Suppressor macrophage treated with lipopolysaccharide for 4 hours (primary cell): Measurements from ENCODE around the gene CDC42EP3.
A peak's percentile ranks its signal among the peaks of the same experiment; 100 is the strongest.

Source experiments
- DNase-seq: peaks from one replicate; pipeline ENCODE4 v3.0.0-alpha.2; 2020

CDC42EP3 gene

GRCh38 chr2:37671009-37671815 is at the start of gene CDC42EP3:
CDC42EP3 (minus strand) TSS chr2:37671642; CDS start chr2:37646587, 25,055 bp downstream.
- DNase-seq, result peak; percentile 46

DNA sequence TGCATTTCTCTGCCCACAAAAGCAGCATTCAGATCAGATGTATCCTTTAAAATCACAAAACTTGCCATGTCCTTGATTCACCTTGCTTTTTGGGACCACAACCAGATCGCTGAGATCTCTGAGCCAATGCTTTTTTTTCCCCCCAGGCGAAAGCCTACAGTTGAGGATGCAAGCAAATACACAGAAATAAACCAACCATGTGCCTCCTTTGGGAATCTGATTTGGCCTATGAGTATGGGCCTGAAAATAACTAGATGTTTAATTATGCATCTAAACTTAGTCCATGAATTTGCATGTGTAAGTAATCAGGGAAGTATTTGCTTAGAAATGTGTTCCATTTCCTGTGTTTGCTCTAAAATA is 49.7 kb upstream of the CDC42EP3 start:
- DNase-seq, result no peak

- DNase-seq, result no peak
Observed at GRCh38 chr2:37720533-37721200, 49.2 kb upstream of the CDC42EP3 start.

GRCh38 chr2:37718515-37719161 is 47.2 kb upstream of the CDC42EP3 start:
- DNase-seq, result no peak

GRCh38 chr2:37713258-37713700 is 41.8 kb upstream of the CDC42EP3 start:
- peak; percentile 90 for DNase-seq

DNA sequence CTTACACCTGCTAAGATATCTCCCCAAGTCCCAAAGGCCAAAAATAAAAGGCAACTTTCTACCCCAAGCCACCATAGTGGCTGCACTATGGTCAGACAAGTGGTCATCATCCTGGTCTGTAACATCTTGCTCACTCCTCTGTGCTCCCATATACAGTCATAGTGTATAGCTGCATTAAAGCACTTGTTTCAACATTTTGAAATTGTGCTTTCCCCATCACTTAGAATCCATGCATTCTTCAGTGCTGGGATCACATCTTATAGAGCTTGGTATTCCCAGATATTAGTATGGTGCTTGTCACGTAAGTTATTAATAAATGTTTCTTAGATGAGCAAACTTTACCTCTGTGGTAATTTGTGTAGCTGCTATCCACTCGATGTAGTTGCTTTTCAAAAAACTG is 40.4 kb upstream of the CDC42EP3 start:
- DNase-seq, result no peak

GRCh38 chr2:37711308-37711731 is 39.9 kb upstream of the CDC42EP3 start:
- DNase-seq, result no peak

GRCh38 chr2:37709111-37709510 is 37.7 kb upstream of the CDC42EP3 start:
- no peak for DNase-seq

DNA sequence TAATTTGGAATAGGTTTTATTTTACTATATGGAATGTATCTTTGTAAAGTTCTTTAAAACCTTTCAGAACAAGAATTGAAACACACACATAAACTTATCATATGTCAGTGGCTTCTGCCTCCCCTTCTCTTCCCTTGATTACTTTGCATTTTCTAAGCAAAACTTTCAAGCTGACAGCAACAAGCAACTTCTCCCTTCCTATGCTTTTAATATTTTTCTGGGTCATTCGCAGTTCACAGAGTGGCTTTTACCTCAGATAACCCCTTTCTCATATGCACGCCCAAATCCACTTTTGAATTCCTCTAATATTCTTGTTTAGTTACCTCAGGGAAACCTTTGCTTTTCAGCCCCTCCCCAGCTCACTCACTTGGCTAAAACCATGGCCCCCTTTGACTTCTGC is 36.7 kb upstream of the CDC42EP3 start:
- DNase-seq, result peak; percentile 28

GRCh38 chr2:37707393-37707792 is 36.0 kb upstream of the CDC42EP3 start:
- no peak for DNase-seq

GRCh38 chr2:37706334-37707183 is 35.1 kb upstream of the CDC42EP3 start:
- DNase-seq, result peak; percentile 54

- no peak for DNase-seq
Observed at GRCh38 chr2:37705191-37705590, 33.7 kb upstream of the CDC42EP3 start.

DNA sequence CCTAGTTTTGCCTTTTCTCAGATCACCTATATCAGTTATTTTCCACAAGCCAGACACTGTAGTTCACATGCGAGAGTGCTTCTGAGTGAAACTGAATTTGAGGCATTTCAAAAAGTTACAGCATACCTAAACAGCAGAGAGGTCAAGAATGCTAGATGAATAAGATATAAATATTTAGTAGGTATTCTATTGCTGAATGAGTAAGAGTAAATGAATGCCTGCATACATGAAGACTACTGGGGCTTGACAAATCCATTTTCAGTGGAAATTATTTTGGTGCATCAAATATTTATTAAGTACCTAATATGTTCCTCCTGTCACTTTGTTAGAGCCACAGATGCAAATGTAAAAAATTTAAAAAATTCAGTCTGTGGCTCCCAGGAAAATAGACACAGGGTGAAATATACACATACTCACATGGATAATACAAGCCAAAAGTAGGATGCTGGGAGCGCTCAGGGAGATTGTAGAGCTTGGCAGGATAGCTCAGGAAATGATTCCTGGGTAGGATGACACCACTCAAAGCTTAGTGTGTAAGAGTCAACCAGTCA is 27.6 kb upstream of the CDC42EP3 start:
- no peak for DNase-seq

DNA sequence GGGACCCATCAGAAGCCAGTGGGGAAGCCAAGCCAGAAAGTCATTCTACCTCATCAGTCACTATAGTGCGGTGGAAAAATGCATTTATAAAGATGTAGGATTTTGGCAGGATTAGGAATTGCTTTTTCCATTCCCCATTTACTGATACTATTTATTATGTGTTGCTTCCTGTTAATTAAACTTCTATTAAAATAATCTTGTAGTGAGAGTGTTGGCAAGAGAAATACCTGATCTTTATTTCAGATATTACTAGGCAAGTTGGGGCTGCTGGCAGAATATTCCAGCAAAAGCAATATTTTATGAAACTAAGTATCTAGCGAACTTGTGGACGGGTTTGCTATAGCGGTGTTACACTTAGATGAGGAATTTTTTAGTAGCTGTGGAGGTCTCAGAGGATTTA is 23.9 kb upstream of the CDC42EP3 start:
- no peak for DNase-seq

DNA sequence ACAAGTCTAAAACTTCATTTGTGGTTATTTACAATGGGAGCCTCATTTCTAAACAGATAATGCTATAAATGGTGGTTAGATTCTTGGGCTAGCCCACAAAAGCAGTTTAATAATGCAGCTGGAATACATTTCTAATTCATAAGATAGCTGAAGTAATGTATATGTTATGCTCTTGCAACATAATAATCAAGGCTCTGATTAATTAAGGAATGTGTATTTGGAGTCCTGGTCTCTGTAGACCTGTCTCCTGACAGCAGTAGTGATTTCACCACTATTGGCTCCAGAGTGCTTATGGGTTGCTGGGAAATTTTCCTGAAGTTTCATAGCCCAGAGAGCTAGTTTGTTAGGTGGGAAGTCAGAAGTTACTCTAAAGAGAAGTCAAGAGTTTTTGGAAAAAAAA is 21.3 kb upstream of the CDC42EP3 start:
- DNase-seq, result no peak

GRCh38 chr2:37689751-37690150 is 18.3 kb upstream of the CDC42EP3 start:
- no peak for DNase-seq

DNA sequence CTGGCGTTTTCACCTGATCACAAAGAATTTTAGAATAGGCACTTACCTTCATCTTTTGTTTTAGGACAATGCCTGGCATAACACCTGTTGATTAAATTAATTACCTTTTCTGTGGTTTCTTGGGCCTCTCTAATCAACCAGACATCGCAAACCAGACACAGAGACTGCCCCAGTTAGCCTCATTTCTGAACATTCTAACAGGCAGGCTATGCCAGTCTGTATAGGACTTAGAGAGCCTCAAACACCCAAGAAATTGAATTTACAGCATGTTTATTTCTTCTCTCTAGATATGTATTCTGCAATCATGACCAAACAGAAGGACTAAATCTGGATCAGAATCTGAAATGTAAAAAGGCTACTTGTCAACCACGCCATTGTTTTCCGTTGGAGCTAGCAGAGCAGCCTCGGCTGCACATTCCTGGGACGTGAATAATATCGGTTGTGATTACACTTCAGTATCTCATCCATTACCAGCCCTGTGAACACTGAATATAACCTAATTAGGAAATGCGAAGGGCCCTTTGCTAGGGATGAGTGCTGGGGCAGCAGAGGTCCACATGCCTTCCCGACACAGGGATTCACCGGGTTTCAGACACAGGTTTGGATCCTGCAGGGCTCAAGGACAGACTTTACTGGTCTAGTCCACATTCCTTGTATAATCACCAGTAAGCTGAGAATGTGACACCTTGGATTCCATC is 17.5 kb upstream of the CDC42EP3 start:
- no peak for DNase-seq

- DNase-seq, result no peak
Observed at GRCh38 chr2:37686792-37687526, 15.5 kb upstream of the CDC42EP3 start.

DNA sequence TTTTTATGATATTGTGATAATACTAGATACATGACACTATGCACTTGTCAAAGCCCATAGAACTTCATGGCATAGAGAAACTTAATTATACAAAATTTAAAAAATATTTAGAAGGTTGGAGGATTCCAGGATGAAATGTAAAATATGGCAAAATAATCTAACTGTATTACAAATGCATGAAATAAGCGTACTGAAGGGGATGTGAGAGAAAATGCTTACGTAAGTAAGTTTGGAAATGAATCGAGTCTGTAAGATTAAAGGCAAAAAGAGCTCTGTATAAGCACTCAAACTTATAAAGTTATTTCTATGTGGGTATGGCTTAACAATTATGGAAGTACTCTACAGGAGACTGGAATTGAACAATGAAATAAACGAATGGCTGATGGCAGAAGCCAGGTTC is 13.4 kb upstream of the CDC42EP3 start:
- no peak for DNase-seq

DNA sequence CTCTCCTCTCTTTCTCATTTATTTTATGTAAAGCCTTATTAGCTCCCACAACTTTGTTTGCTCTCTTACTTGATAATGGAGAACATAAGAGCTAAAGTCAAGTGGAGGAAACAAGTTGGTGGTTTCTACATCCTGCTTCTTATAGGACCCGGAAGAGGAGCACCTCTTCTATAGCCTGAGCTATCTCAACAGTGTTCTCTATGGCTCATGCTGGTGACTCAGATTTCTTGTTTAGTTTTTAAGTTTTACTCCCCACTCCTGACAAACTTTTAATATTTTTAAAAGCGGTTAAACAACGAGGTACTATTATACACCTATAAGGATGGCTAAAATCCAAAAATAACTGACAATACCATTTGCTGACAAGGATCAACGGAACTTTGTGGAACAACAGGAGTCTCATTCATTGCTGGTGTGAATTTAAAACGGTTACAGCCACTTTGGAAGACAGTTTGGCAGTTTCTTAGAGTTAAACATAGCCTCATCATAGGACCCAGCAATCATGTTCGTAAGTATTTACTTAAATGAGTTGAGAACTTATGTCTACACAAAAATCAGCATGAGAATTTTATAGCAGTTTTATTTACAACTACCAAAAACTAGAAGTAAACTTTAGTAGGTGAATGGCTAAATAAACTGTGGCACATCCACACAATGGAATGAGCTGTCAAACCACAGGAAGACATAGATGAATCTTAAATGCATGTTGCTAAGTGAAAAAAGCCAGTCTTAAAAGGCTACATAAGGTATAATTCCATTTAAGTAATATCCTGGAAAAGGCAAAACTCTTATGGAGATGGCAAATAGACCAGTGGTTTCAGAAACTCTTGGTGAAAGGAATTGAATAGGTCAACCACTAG is 12.7 kb upstream of the CDC42EP3 start:
- DNase-seq, result no peak
